ENCODE measurements around the gene MAPKAP1.

Gene MAPKAP1

DNA sequence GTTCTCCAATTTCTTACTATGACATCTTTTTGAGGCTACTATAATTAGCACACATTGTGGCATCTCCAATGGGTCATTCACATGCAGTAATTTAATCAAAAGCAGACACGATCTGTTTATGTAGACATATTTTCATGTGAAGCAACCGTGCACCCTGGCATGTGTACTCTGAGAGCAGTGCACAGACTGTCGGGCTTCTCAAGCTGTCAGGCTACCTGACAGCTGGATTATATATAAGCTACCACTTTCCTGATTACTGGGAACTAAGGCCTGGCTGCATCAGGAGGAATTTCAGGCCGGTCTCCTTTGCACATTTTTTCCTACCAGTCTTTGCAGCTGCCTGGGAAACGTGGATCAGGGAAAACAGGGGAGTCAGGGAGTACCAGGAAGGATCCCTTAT lies 197.5 kb downstream of the MAPKAP1 start:
- TF ChIP-seq, protein P1, sequence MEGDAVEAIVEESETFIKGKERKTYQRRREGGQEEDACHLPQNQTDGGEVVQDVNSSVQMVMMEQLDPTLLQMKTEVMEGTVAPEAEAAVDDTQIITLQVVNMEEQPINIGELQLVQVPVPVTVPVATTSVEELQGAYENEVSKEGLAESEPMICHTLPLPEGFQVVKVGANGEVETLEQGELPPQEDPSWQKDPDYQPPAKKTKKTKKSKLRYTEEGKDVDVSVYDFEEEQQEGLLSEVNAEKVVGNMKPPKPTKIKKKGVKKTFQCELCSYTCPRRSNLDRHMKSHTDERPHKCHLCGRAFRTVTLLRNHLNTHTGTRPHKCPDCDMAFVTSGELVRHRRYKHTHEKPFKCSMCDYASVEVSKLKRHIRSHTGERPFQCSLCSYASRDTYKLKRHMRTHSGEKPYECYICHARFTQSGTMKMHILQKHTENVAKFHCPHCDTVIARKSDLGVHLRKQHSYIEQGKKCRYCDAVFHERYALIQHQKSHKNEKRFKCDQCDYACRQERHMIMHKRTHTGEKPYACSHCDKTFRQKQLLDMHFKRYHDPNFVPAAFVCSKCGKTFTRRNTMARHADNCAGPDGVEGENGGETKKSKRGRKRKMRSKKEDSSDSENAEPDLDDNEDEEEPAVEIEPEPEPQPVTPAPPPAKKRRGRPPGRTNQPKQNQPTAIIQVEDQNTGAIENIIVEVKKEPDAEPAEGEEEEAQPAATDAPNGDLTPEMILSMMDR (IDR thresholded peaks at IDR 0.05): no peak
- H3K27ac ChIP-seq: no peak overlapping the region
- H3K9me3 ChIP-seq: no peaks in the 10 kb centered on the region
- no peak overlapping the region for H3K4me3 ChIP-seq (ENCODE audit: low read depth in 1 of 2, low read length in 1 of 2)
- H3K36me3 ChIP-seq: peaks cover 9% of the 10 kb centered on the region
- no peaks in the 10 kb centered on the region for H3K4me1 ChIP-seq (ENCODE audit: control insufficient read depth in 1 of 2, insufficient read depth in 1 of 2, low read depth in 1 of 2, low read length in 1 of 2)
- no peaks in the 10 kb centered on the region for H3K27me3 ChIP-seq

DNA sequence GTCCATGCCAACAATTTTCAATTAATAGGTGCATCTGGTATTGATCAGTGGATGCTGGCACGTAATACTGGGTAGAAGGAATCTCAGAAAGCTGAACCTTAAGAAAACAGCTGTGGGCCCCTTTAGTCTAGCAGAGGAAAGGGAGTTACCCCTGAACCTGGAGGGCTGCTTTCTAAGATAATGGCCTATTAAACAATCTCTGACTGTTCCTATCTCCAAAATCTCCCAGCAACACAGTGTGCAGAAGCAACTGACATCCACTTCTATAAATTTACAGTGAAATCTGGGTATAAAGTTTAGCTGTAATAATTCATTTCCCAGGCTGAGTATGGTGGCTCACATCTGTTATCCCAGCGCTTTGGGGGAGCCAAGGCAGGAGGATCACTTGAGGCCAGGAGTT lies 198.8 kb downstream of the MAPKAP1 start:
- H3K27ac ChIP-seq: no peak overlapping the region
- TF ChIP-seq, protein P1 (IDR thresholded peaks at IDR 0.05): no peak
- H3K27me3 ChIP-seq: no peaks in the 10 kb centered on the region
- no peaks in the 10 kb centered on the region for H3K9me3 ChIP-seq
- peaks cover 9% of the 10 kb centered on the region for H3K36me3 ChIP-seq
- H3K4me1 ChIP-seq (ENCODE audit: control insufficient read depth in 1 of 2, insufficient read depth in 1 of 2, low read depth in 1 of 2, low read length in 1 of 2): no peaks in the 10 kb centered on the region
- H3K4me3 ChIP-seq (ENCODE audit: low read depth in 1 of 2, low read length in 1 of 2): no peak overlapping the region

GRCh38 chr9:125507226-125507625 lies 199.8 kb downstream of the MAPKAP1 start:
- H3K36me3 ChIP-seq: peaks cover 9% of the 10 kb centered on the region
- no peak overlapping the region for H3K27ac ChIP-seq
- H3K27me3 ChIP-seq: no peaks in the 10 kb centered on the region
- no peaks in the 10 kb centered on the region for H3K4me1 ChIP-seq (ENCODE audit: control insufficient read depth in 1 of 2, insufficient read depth in 1 of 2, low read depth in 1 of 2, low read length in 1 of 2)
- no peaks in the 10 kb centered on the region for H3K9me3 ChIP-seq
- TF ChIP-seq, protein P1 (IDR thresholded peaks at IDR 0.05): no peak
- H3K4me3 ChIP-seq (ENCODE audit: low read depth in 1 of 2, low read length in 1 of 2): no peak overlapping the region

- Histone ChIP-seq H3K27me3 (no peaks in the 10 kb centered on the region), H3K4me3 (ENCODE audit: low read depth in 1 of 2, low read length in 1 of 2) (no peak overlapping the region), H3K36me3 (peaks cover 9% of the 10 kb centered on the region), H3K4me1 (ENCODE audit: control insufficient read depth in 1 of 2, insufficient read depth in 1 of 2, low read depth in 1 of 2, low read length in 1 of 2) (no peaks in the 10 kb centered on the region), H3K9me3 (no peaks in the 10 kb centered on the region), H3K27ac (no peak overlapping the region)
- TF ChIP-seq, protein P1 (IDR thresholded peaks at IDR 0.05): no peak
Measured at GRCh38 chr9:125505988-125506438, 201.0 kb downstream of the MAPKAP1 start.

GRCh38 chr9:125504616-125505015 lies 202.4 kb downstream of the MAPKAP1 start:
- TF ChIP-seq, protein P1 (IDR thresholded peaks at IDR 0.05): no peak
- Histone ChIP-seq H3K27me3 (no peaks in the 10 kb centered on the region), H3K36me3 (peaks cover 9% of the 10 kb centered on the region), H3K4me1 (ENCODE audit: control insufficient read depth in 1 of 2, insufficient read depth in 1 of 2, low read depth in 1 of 2, low read length in 1 of 2) (no peaks in the 10 kb centered on the region), H3K9me3 (no peaks in the 10 kb centered on the region), H3K4me3 (ENCODE audit: low read depth in 1 of 2, low read length in 1 of 2) (no peak overlapping the region), H3K27ac (no peak overlapping the region)

DNA sequence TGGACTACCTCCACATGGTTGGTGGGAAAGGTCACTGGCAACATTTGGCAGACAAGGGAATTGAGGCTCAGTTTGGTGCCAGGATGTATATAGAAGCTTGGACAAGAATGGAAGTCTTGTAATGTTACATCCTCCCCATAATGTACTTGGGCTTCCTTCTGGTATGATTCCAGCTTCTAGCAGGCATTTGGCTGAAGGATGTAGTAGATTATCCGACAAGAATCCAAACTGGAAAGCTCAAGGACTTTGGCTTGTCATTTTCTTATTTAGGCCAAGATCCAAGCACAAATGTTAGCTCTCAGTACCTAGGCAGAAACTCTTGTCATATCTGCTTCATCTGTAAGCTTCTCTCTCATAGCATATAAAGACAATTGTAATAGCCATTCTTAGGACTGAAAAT lies 209.1 kb downstream of the MAPKAP1 start:
- TF ChIP-seq, protein P1 (IDR thresholded peaks at IDR 0.05): no peak
- Histone ChIP-seq H3K36me3 (no peaks in the 10 kb centered on the region), H3K4me3 (ENCODE audit: low read depth in 1 of 2, low read length in 1 of 2) (no peak overlapping the region), H3K9me3 (no peaks in the 10 kb centered on the region), H3K27me3 (no peaks in the 10 kb centered on the region), H3K27ac (no peak overlapping the region), H3K4me1 (ENCODE audit: control insufficient read depth in 1 of 2, insufficient read depth in 1 of 2, low read depth in 1 of 2, low read length in 1 of 2) (no peaks in the 10 kb centered on the region)
